GM10248 (cell line): Measurements from ENCODE around the gene OMP.

ENCODE experiments used
- CTCF ChIA-PET: fragments of 300-600 bp; sonication (Branson Sonifier 250); formaldehyde crosslinking; extraction: SDS; loops from one replicate; lab custom pipeline; 2021; ENCODE audit warnings: antibody characterized with exemption; lab: Yijun Ruan, JAX
- POLR2A ChIA-PET: fragments of 350-650 bp; sonication (Branson Sonifier 250); formaldehyde crosslinking; extraction: SDS; loops from one replicate; lab custom pipeline; 2020; ENCODE audit warnings: antibody characterized with exemption; lab: Yijun Ruan, JAX
- DNase-seq: peaks from one replicate; pipeline ENCODE4 v3.0.0; 2012; ENCODE audit errors: extremely low spot score
- CTCF ChIP-seq: IDR thresholded peaks from 2 replicates; pipeline ENCODE4 v1.5.1; 2012; ENCODE audit warnings: mild to moderate bottlenecking, low read depth; ENCODE audit errors: extremely low read depth, missing control alignments, control extremely low read depth

OMP gene

DNA sequence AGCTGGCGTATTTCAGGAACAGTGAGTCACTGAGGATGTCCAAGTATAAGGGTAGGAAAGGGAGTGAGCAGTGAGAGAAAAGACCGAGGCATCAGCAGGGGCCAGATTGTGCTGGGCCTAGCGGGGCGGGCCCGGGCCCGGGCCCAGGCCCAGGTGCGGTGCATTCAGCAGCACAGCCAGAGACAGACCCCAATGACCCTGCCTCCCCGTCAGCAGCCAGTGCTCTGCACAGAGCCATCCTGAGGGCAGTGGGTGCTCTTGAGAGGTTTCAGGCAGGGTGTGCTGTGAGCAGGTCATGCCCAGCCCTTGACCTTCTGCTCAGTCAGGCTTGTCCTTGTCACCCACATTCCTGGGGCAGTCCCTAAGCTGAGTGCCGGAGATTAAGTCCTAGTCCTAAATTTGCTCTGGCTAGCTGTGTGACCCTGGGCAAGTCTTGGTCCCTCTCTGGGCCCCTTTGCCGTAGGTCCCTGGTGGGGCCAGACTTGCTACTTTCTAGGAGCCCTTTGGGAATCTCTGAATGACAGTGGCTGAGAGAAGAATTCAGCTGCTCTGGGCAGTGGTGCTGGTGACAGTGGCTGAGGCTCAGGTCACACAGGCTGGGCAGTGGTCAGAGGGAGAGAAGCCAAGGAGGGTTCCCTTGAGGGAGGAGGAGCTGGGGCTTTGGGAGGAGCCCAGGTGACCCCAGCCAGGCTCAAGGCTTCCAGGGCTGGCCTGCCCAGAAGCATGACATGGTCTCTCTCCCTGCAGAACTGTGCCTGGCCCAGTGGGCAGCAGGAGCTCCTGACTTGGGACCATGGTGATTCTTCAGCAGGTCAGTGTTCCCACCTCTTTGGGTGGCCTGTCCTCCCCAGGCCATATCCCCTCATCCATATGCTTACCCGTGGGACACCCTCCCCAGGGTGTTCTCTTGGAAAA is 27.5 kb downstream of the OMP start:
- CTCF ChIA-PET = interaction anchor here (0.9 to 5.8 kb wide), 4 partner anchors 17 to 418 kb away, joined by 3 to 58 read pairs (median 4); no protein-coding TSS in a partner anchor
- no peak for TF ChIP-seq CTCF
- DNase-seq = no peak
- POLR2A ChIA-PET = no interaction called here

- POLR2A ChIA-PET = no interaction called here
- DNase-seq = no peak
- CTCF ChIA-PET = interaction anchor here (0.8 to 5.8 kb wide), 6 partner anchors 16 to 489 kb away, joined by 3 to 58 read pairs (median 4); no protein-coding TSS in a partner anchor
- TF ChIP-seq CTCF = no peak
Measured at GRCh38 chr11:77130763-77131513, 28.3 kb downstream of the OMP start.

GRCh38 chr11:77131560-77131959 is 28.9 kb downstream of the OMP start:
- DNase-seq = no peak
- ChIA-PET CTCF (interaction anchor here (0.8 to 1.8 kb wide), 3 partner anchors 18 to 488 kb away, joined by 3 to 6 read pairs (median 4); no protein-coding TSS in a partner anchor), POLR2A (no interaction called here)
- TF ChIP-seq CTCF = no peak

DNA sequence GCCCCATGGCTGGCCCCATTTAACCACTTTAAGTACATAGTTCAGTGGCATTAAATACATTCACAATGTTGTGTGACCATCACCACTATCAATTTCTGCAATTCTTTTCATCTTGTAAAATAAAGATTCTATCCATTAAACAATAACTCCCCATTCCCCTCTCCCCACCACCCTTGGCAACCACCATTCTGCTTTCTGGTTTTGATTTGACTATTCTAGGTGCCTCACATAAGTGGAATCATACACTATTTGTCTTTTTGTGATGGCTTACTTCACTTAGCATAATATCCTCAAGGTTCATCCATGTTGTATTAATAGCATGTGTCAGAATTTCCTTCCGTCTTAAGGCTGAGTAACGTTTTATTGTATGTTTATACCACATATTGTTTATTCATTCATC is 32.4 kb downstream of the OMP start:
- POLR2A ChIA-PET = no interaction called here
- DNase-seq = no peak
- CTCF ChIA-PET = no interaction called here
- TF ChIP-seq CTCF = no peak

DNA sequence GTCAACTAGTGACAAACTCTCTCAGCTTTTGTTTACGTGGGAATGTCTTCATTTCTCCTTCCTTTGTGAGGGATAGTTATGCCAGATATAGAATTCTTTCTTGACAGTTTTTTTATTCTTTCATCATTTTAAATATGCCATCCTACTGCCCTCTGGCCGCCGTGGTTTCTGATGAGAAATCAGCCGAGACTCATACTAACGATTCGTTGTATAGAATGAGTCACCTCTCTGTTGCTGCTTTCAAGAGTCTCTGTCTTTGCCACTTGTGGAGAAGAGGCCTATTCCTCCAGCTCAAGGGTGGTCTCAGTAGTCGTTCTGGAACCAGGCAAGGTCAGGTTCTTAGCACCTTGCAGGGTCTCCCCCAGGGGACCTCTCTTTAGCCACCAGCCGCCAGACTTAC is 33.4 kb downstream of the OMP start:
- ChIA-PET POLR2A (no interaction called here), CTCF (interaction anchor here (1.4 to 2.6 kb wide), 2 partner anchors 9 to 13 kb away, joined by 3 to 13 read pairs; partner anchors contain the start of gene MYO7A)
- TF ChIP-seq CTCF = no peak
- no peak for DNase-seq

DNA sequence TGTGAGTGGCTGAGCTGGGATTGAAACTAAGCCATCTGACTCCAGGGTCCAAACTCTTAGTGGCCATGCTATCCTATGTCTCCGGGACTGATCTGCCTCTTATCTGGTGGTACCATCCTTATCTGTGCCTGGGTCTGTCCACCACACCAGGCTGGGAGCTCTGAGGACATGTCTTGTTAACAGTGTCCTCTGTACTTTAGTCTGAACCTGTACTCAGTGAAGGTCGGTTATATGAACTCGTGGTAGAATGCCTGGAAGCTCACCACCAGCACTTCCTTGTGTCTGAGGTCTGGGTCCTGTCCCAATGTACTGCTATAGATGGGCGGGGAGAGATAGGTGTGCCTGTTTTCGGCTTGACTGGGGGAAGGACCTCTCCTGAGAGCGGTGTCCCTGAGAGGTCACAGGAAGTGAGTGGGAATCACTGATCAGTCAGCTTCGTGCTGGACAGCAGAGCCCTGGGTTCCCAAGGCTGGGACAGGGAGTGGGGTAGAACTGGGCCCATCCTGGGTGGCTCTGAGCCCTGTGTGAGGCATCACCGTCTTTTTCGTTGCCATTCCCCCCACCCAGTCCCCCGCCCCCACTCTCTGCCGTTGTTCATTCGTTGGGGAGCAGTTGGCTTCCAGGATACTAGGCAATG is 34.3 kb downstream of the OMP start:
- POLR2A ChIA-PET = no interaction called here
- CTCF ChIA-PET = interaction anchor here (1.4 to 2.6 kb wide), 2 partner anchors 9 to 14 kb away, joined by 3 to 13 read pairs; partner anchors contain the start of gene MYO7A
- no peak for DNase-seq
- no peak for TF ChIP-seq CTCF
